ENCODE measurements around the gene PDHA1.

The PDHA1 gene

DNA sequence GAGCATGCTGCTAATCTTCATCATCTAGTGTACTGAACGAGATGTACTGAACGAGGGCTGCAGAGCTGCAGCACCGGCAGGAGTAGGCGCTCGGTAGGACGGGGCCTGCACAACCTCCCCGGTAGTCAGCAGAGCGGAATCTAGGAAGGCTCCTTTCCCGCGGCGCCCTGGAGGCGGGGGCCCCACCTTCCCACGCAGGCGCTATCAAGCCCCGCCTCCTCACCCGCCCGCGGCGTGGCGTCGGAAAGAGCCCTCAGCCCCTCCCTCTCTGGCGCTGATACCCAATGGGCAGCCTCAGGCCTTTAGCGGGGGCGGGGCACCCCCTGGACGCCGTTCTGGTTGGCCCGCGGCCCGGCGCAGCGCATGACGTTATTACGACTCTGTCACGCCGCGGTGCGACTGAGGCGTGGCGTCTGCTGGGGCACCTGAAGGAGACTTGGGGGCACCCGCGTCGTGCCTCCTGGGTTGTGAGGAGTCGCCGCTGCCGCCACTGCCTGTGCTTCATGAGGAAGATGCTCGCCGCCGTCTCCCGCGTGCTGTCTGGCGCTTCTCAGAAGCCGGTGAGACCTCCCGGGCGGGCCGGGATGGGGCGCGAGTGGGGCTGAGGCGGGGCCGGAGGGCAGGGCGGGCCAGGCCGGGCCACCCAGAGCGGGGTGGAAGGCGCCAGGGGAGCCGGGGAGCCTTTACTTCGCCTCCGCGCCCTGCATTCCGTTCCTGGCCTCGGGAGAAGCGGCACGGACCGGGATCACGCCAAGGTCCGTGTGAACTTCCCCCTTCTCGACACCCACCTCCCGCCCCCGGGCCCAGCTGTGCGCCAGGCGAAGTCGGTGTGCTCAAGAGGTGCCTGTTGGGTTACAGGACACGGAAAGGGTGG, at the start of gene PDHA1:
Gene PDHA1, plus strand, starts transcription at position 393 of the 874 bp plus-strand sequence. Its CDS starts 111 bp downstream, at position 504.
- peak; percentile 34 to 72 for DNase-seq

DNA sequence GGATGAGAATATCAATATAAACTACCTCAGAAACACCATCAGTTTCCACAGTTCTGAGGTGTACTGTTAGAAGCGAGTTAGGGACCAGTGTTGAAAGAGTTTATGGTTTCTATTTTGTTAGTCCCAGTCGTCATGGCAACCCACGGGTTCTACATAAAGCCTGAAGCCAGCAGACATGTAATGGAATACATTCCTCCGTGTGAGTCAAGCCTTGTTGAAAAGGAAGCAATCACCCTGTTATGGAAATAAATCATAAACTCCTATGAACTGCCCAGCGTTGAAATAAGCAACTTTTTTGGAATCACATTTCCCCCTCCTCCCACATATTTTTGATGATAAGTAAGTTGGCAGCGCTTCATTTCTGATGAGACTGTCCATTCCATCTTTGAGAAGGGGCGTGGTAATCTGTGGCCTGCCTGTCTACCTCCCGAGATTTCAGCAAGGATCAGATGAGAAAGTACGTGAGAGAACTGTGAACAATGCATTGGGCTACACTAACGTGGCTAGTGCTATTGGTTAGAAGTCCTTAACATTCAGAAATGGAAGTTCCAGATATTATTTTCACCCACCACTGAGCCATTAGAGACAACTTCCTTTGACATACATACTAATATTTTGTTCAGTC, 40.4 kb upstream of the PDHA1 start:
- DNase-seq: no peak

DNA sequence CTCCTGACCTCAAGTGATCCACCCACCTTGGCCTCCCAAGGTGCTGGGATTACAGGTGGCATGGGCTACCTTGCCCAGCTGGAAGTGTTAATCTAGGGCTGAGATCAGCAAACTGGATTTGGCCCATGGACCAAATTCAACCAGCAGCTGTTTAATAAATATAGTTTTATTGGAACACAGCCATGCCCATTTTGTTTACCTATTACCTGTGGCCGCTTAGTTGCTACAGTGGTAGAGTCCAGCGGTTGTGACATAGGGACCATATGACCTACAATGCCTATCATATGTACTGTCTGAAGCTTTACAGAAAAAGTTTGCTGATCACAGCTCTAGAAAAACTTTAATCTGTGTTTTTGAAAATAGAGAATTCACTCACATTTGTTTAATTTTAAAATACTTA, 17.2 kb upstream of the PDHA1 start:
- no peak for DNase-seq

DNA sequence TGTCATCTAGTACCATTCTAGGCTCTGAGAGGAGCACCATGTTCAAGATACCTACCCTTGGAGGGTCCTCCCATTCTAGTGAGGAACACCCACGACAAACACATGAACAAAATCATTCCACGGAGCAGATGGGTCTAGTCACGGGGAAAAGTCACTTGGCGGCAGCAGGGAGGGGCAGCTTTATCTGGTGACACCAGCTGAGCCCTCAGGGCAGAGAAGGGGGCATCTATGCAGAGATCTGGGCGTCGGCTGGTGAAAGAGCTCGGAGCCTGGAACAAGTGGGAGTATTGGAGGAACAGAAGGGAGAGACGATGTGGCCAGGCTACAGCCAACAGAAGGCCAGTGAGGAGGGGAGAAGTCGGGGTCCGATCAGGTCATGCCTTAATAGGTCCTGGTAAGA, 11.9 kb upstream of the PDHA1 start:
- DNase-seq: no peak

DNA sequence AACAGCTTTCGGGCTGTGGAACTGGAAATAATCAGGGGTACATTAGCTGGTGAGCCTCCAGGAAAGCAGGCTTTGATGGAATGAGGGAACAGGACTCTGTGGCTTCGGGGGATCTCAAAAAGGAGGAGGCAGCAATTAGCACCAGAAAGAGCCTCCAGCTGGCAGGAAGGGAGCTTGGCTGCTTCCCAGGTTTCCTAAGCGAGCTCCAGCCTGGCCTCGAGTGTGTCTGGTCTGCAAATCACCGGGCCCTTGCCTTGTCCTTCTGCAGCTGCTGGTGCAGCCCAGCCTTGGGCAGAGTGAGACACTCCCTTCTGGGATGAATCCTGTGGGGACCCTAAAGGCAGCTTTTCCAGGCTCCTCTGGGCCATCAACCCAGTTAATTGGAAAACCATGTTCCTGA, 10.7 kb upstream of the PDHA1 start:
- DNase-seq: no peak

DNA sequence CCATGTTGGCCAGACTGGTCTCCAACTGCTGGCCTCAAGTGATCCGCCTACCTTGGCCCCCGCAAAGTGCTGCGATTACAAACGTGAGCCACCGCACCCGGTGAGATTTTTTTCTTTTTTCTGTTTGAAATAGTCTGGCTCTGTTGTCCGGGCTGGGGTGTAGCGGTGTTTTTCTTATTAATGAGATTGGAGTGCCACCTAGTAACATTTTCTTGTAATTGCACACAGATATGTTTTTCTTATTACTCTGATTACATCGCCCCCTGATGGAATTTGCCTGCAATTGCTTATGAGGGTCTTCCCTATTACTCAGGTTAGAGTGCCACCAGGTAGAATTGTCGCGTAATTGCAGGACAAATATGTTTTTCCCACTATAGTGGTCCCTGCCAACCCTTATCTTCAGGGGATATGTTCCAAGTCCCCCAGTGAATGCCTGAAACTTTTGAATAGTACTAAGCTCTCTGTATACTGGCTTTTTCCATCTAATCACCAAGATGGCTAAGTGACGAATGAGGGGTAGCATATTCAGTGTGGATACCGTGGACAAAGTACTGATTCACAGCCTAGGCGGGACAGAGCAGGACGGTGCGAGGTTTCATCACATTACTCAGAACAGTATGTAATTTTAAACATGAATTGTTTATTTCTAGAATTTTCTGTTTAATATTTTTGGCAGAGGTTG, 8.6 kb upstream of the PDHA1 start:
- DNase-seq: peak in 1 of 2 experiments; percentile 2

DNA sequence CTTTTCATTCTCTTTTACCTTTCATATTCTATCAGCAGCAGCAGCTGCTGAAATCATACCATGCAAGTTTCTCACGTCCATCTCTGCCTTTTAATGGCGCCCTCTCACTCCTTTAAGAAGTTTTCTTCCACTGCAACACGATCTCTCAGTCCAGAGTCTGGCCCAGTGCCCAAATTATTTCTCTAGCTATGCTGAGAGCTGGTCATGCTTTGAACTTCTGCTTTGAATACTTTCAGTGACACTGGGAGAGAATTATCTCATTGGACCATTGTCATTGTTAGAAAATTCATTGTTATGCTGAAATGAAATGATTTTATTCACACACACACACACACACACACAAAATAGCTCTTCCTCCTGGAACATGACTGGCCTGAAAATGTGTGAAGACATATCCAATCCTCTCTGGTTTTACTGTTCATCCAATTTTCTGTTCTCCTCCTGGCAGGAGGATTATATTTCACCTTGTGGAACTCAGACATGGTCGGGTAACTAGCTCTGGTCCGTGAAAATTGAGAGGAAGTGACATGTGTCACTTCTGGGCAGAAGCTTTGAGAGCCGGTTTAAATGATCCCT, 1.3 kb upstream of the PDHA1 start:
- no peak for DNase-seq

DNA sequence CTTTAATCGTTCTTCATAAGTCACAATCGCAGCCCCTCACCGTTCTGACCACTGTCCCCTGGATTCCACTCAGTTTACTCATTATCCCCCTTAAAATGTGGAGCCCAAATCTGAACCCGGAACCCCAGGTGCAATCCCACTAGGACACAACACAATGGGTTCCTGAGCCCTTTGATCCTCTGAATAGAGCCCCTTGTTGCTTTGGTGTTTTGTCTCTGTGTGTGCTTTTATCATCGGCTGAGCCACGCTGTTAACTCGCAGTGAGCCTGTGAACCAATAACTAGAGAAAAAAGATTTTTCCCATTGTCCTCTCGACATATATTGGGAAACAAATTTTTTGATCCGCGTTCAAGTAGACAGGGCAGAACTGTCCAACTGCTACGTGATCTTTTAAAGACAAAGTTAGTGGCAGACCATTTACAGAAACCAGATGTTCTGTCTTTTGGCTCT, 617 bp upstream of the PDHA1 start:
- DNase-seq: no peak

DNA sequence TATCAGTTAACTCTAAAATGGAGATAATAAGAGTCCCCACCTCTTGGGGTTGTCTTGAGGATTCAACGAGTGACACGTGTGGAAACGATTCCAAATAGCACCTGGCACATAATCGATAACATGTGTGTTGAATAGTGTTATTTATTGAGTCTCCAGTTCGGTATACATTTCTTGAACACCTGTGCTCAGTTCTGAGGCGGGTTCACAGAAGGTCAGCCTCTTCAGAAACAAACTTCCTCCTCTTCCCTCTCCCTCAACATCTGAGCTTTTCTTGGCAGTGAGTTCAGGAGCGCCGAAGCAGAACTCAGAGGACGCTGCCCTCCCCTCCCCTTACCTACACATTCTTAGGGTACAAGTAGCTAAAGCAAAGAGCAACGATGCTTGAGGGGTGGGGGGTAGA, 934 bp downstream of the PDHA1 start:
- no peak for DNase-seq

DNA sequence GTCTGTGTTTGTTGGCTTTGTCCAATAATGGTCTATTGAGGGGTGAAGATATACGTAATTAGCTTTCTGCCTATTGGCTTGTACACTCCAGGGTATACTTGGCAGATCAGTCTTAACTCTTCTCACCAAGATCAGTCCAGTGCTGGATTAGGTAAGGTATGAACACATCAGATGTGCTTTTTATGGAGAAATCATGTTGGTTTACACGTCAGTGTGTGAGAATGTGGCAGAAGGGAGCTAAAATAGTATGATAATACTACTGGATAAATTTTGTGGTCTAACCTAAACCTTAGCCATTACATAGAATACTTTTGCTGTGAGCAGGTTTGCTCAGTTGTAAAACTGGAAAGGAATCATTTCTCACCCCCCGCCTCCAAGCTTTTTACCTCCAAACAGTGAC, 4.2 kb downstream of the PDHA1 start:
- no peak for DNase-seq

DNA sequence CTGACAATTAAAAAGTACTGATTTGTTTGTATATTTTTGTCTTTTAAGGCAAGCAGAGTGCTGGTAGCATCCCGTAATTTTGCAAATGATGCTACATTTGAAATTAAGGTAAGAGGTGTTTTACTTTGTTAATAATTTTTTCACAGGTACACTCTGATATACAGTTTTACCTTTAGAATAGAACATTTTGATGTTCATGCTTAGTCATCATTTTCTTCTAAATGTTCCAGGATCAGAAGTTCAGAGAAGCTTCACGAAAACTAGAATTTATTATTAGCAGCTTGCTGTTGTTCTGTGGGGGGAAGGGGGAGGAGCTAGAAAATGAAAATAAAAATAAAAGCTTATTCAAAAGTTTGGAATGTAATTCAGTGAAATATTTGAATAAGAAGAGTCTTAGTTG, 5.5 kb downstream of the PDHA1 start:
- no peak for DNase-seq

DNA sequence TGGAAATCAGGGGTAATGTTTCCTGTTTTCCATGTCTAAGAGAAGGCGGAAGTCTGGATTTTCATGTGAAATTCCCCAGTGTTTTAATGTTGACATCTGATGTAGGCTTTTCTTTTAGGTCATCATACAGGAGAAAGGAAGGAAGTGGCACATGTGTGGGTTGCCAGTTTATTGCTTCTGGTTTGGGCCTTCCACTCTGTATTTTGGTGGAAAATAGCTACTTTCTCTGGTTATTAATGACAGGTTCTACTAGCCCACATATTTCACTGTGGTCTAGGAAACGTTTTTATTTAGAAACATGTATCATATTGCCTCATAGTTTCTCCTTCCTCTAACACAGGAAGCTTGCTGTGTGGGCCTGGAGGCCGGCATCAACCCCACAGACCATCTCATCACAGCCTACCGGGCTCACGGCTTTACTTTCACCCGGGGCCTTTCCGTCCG, 7.2 kb downstream of the PDHA1 start:
- DNase-seq: no peak

DNA sequence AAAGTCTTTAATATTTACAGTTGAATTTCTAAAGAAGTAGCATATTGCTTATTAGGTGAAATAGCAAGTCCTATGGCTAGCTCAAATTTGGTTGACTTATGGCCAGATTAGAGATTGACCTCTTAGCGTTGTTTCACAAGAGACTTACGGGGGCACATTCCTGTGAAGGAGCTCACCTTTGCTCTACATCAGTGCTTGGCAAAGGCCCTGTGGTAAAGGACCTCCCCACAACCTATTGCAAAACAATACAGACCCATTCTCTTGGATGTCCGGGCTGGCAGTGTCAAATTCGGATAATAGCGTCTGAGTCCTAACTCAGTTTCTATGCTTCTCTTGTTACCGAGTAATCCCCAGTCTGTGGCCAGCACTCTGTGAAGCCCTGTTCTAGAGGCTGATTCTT, 10.9 kb downstream of the PDHA1 start:
- no peak for DNase-seq

DNA sequence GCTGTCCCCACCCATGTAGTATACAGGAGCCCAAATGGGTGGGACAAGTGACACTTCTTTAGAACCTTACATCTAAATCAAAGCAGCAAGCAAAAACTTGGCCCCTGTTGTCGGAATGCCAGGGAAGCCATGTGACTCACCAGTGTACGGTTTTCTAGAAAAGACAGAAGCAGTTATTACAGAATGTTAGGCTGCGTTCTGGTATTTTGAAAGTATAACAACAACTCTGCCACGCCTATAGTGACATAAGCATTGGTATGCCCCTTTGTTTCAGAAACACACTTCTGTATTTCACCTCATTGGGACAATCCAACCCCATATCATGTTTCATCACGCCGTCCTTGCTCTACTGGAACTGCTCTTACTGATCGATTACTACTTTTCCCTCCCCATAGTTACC, 14.8 kb downstream of the PDHA1 start:
- no peak for DNase-seq

DNA sequence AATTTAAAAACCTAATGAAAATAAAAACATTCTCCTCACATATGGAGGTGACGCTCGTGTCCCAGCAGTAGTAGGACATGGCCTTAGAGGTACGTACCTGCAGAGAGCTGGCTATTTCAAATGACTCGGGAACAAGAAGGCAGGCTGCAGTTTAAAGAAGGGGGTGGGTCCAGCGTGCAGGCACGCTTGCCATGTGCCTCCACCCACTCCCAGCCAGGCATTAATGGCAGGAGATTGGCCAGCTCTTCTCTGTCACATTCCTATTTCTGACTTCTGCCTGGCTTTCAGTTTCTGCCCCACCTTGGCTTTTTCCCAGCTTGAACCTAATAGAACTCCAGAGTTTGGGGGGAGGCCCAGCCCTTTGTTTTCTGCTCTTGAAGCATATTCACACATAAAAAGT, 17.2 kb downstream of the PDHA1 start:
- DNase-seq: no peak

DNA sequence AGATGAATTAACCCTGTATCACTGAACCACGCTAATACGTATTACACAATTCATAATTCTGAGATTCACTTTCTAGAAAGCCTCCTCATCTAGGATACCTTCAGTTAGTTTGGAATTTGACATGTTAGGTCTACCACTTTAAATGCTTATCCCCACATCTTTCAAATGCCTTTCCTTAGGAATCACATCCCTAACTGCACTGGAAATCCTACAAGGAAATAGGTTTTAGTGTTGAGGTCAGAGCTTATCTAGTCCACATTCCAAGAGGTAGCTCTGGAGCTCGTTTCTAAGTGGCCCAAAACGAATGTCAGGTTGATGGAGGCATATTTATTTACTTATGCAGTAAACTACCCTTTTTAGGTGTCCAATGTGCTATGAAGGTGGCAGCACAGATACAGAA, 18.0 kb downstream of the PDHA1 start:
- DNase-seq: no peak

DNA sequence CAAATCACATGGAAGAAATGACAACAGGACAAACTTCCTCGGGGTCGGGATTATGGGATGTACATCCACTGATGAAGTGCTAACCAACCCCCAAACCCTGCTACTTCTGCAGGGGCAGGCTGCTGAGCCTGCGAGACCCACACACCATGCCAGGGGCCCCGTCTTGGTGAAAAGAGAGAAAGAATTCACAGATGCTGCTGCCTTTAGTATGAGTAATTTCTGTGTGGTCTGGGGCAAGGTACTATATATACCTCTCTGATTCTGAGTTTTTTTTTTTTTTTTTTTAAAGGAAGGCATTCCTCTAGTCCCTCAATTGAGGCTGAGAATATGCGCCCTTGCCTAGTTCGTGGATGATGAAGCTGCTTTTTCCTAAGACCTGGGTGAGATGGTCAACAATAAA, 24.8 kb downstream of the PDHA1 start:
- DNase-seq: no peak

DNA sequence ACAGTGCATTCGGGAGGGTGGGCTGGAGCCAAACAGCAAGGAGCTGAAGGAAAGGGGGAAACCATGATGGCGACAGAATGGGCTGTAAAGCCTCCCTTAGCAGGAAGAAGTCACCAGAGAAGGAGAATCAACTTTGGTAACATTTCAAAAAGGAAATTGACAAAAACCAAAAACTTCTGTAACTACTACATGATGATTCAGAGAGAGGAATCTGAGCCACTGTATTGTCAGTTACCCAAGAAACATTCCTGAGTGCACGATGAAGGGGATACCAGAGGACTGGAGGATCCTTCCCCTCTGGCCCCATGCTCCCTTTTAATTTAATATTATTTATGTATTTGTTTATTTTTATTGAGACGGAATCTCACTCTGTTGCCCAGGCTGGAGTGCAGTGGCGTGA, 26.3 kb downstream of the PDHA1 start:
- no peak for DNase-seq

DNA sequence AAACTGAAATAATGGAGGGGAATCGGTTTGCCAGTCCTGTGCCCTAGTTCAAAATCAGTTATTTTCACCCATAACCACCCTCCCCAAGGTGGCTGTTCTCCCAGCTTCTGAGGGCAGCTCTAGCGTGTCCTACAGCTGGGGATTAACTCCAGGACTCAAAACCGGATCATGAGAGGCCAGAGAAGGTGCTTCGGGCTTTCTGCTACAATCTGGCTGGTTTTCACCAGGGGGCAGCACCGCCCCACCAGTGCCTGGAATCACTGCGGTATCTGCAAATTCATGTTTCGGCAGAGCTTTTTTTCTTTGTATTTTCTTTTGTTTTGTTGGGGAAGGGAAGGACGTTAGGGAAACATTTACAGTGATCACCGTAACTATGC, 28.4 kb downstream of the PDHA1 start:
- peak in 1 of 2 experiments; percentile 5 for DNase-seq

DNA sequence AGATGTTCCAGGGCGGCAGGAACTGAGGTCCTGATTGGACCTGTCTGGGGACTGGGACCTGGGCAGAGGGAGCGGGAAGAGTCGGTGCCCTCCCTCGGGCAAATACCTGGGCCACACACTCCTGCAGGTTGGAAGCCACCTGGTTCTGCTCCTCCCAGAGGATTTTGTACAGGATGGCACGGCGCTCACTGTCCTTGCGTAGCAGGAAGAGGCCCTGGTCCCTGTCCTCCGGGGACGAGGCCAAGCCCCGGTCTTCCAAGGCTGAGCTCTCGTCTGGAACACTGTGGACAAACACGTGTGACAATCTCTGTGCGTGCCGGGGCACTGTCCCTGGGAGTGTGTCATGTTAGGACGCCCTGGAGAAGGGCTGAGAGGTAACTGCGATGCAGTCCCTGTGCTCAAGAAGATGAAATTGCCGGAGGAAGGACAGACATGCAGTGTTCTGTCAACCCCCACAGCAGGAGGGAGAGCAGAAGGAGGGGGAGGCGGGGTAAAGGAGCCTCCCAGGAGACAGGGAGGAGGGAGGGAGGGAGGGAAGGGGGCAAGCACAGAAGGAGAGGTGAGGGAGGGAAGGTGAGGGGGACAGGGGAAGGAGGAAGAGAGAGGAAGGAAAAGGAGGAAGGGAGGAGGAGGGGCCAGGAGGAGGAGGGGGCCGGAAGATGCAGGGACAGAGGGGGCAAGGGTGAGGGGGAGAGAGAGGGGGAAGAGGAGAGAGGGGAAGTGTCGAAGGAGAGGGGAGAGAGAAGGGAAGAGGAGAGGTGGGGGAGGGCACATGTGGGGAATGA, 29.0 kb downstream of the PDHA1 start:
- no peak for DNase-seq

DNA sequence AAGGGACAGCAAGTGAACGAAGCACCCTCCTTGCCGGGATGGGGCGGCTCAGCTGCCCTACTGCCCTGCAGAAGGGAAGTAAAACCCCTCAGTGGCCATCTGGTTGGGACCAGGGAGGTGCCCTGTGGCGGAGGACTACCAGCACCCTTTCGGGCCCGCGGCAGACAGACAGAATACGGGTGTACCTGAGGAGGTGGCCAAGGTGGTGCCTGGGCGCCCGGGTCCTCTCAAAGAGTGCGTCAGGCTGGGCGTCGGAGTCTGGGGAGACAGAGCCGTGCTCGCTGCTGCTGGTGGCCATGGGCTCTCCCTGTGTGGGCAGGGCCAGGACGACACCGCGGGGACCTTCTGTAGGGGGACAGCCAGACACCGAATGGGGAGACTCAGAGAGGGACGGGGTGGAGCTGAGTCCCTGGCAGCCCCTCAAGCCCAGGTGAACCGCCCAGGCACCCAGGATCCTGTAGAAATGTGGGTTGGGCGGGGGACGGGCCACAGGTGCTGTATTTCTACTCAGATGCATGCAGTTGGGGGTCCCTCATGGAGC, 29.7 kb downstream of the PDHA1 start:
- DNase-seq: no peak

DNA sequence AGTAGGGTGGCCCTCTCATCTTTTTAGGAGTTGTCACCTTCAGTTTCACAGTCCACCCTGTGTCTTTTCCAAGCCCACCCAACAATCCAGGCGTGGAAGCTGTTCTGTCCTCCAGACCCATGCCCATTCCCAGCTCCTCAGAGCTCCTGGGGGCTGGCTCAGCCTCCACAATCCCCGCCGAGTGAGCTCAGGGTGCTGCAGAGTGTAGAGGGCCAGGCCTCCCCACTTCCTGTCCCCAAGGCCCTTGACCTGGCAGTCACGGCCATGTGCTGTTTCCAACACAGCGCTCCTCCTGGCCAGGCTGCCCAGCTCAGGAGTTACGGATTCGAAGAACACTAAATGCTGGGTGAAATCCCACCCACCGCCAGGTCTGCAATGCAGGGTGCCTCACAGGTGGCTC, 31.8 kb downstream of the PDHA1 start:
- no peak for DNase-seq
